GM12878 (cell line): ENCODE results near the gene AP3D1. TPM values are rescaled to one million over a fixed set of nuclear protein-coding genes. Genes with fewer than 3 reads are reported as not detected.

Experiments
- BACH1 ChIP-seq: fragments of 450-650 bp; IDR thresholded peaks from 2 replicates; pipeline ENCODE4 v1.6.1; 2017; ENCODE audit warnings: mild to moderate bottlenecking, borderline replicate concordance
- BCL3 ChIP-seq: IDR thresholded peaks from 2 replicates; pipeline ENCODE4 v1.6.1; 2011; ENCODE audit warnings: borderline replicate concordance, low read depth, mild to moderate bottlenecking, moderate library complexity, low read length; ENCODE audit not compliant: insufficient read depth, poor library complexity, severe bottlenecking
- EP300 ChIP-seq, 2 experiments: fragments of 150-350 bp in 1 of 2; IDR thresholded peaks; 2 replicates each; pipeline ENCODE4 v1.6.1; 2011 to 2012; ENCODE audit warnings: low read depth in 2 of 2, low read length in 2 of 2, borderline replicate concordance in 1 of 2, improper control_type of control experiment in 1 of 2, inconsistent platforms in 1 of 2; ENCODE audit not compliant: control insufficient read depth in 1 of 2
- MEF2A ChIP-seq: IDR thresholded peaks from 2 replicates; pipeline ENCODE4 v1.6.1; 2011; ENCODE audit warnings: low read depth, mild to moderate bottlenecking, low read length, moderate library complexity; ENCODE audit not compliant: insufficient read depth
- MTA2 ChIP-seq: fragments of 450-650 bp; IDR thresholded peaks from 2 replicates; pipeline ENCODE4 v1.6.1; 2016; ENCODE audit warnings: low read depth, mild to moderate bottlenecking, moderate library complexity
- NFIC ChIP-seq: IDR thresholded peaks from 2 replicates; pipeline ENCODE4 v1.6.1; 2012; ENCODE audit warnings: low read depth, mild to moderate bottlenecking, inconsistent platforms, low read length, moderate library complexity
- NKRF ChIP-seq: fragments of 450-650 bp; conservative IDR thresholded peaks from 2 replicates; pipeline ENCODE4 v1.6.1; 2017; ENCODE audit warnings: mild to moderate bottlenecking, moderate library complexity
- PAX8 ChIP-seq: fragments of 450-650 bp; IDR thresholded peaks from 2 replicates; pipeline ENCODE4 v1.6.1; 2017; ENCODE audit warnings: mild to moderate bottlenecking, moderate library complexity
- POLR2A ChIP-seq: IDR thresholded peaks from 2 replicates; pipeline ENCODE4 v1.6.1; 2011; ENCODE audit warnings: low read depth, mild to moderate bottlenecking, low read length
- RELA ChIP-seq: fragments of 450-650 bp; IDR thresholded peaks from 2 replicates; pipeline ENCODE4 v1.8.0; 2014; ENCODE audit warnings: borderline replicate concordance; ENCODE audit not compliant: partially characterized antibody
- SIN3A ChIP-seq: IDR thresholded peaks from 2 replicates; pipeline ENCODE4 v1.6.1; 2012; ENCODE audit warnings: low read depth, low read length, improper control_type of control experiment
- SP1 ChIP-seq: IDR thresholded peaks from one replicate; pipeline ENCODE4 v1.6.1; 2011; ENCODE audit warnings: low read depth, low read length
- TCF12 ChIP-seq: IDR thresholded peaks from 2 replicates; pipeline ENCODE4 v1.6.1; 2011; ENCODE audit warnings: low read depth, mild to moderate bottlenecking, low read length
- USF1 ChIP-seq: IDR thresholded peaks from 2 replicates; pipeline ENCODE4 v1.6.1; 2011; ENCODE audit warnings: borderline replicate concordance, low read depth, mild to moderate bottlenecking, moderate library complexity, mixed read lengths, low read length; ENCODE audit not compliant: insufficient read depth; ENCODE audit errors: extremely low read length
- USF2 ChIP-seq: IDR thresholded peaks from 2 replicates; pipeline ENCODE4 v1.6.1; 2011; ENCODE audit warnings: low read depth, low read length, improper control_type of control experiment, borderline replicate concordance
- ZZZ3 ChIP-seq: IDR thresholded peaks from 2 replicates; pipeline ENCODE4 v1.6.1; 2011; ENCODE audit warnings: low read depth; ENCODE audit not compliant: control insufficient read depth, insufficient read length
- polyA plus RNA-seq, 11 experiments: library from polyadenylated mRNA; depleted of rRNA in 4 of 11; unstranded in 6 of 11; stranded (reverse) in 5 of 11; fragments of >200 nt; fragmentation: Nextera tagmentation in 4 of 11; fragmentation: Illumina TruSeq in 1 of 11; extraction: Ambion mirVana in 4 of 11; extraction: Trizol in 1 of 11; gene quantifications; 1 replicate in 1 of 11; 2 replicates in 10 of 11; pipeline versions ENCODE4 v1.2.1 to v1.2.3, GENCODE V29; 2011 to 2016; ENCODE audit warnings: inconsistent platforms in 2 of 11, missing spikeins in 2 of 11, low read depth in 1 of 11
- total RNA-seq, 4 experiments: library from RNA; depleted of rRNA in 3 of 4; stranded (reverse); fragments of >200 nt in 3 of 4; fragmentation: Illumina TruSeq in 1 of 4; extraction: Trizol in 1 of 4; gene quantifications; 2 replicates each; pipeline versions ENCODE4 v1.2.1 to v1.2.3, GENCODE V29; 2013 to 2021
- TF ChIP-seq, protein P1 (sequence below): fragments of 150-350 bp; IDR thresholded peaks from 2 replicates; pipeline ENCODE4 v1.6.1; 2014; ENCODE audit warnings: mild to moderate bottlenecking, low read depth, low read length
- TF ChIP-seq, protein P2 (sequence below): fragments of 150-350 bp; IDR thresholded peaks from 2 replicates; pipeline ENCODE4 v1.6.1; 2016; ENCODE audit warnings: low read depth, low read length

Gene AP3D1
- total and polyA plus RNA-seq, 10 of the 15 experiments (the other 5 are each of a cell fraction or from before 2014, with no cell fraction given) = 1.5 to 108 (median 59.1) TPM

- TF ChIP-seq, protein P1, sequence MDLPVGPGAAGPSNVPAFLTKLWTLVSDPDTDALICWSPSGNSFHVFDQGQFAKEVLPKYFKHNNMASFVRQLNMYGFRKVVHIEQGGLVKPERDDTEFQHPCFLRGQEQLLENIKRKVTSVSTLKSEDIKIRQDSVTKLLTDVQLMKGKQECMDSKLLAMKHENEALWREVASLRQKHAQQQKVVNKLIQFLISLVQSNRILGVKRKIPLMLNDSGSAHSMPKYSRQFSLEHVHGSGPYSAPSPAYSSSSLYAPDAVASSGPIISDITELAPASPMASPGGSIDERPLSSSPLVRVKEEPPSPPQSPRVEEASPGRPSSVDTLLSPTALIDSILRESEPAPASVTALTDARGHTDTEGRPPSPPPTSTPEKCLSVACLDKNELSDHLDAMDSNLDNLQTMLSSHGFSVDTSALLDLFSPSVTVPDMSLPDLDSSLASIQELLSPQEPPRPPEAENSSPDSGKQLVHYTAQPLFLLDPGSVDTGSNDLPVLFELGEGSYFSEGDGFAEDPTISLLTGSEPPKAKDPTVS = no peak
- TF ChIP-seq EP300 (IDR thresholded peaks at IDR 0.05; ENCODE audit: borderline replicate concordance in 1 of 2, control insufficient read depth in 1 of 2, low read depth in 2 of 2, low read length in 2 of 2) = no peak
- no peak for TF ChIP-seq MEF2A
- TF ChIP-seq NKRF = peak; percentile 96
- peak; percentile 16 for TF ChIP-seq USF2
- peak; percentile 82 for TF ChIP-seq POLR2A
- TF ChIP-seq TCF12 = peak; percentile 66
- no peak for TF ChIP-seq ZZZ3
- TF ChIP-seq NFIC = no peak
- TF ChIP-seq MTA2 = no peak
- TF ChIP-seq SIN3A = peak; percentile 98
- TF ChIP-seq PAX8 = no peak
- TF ChIP-seq RELA = peak; percentile 28
- TF ChIP-seq, protein P2, sequence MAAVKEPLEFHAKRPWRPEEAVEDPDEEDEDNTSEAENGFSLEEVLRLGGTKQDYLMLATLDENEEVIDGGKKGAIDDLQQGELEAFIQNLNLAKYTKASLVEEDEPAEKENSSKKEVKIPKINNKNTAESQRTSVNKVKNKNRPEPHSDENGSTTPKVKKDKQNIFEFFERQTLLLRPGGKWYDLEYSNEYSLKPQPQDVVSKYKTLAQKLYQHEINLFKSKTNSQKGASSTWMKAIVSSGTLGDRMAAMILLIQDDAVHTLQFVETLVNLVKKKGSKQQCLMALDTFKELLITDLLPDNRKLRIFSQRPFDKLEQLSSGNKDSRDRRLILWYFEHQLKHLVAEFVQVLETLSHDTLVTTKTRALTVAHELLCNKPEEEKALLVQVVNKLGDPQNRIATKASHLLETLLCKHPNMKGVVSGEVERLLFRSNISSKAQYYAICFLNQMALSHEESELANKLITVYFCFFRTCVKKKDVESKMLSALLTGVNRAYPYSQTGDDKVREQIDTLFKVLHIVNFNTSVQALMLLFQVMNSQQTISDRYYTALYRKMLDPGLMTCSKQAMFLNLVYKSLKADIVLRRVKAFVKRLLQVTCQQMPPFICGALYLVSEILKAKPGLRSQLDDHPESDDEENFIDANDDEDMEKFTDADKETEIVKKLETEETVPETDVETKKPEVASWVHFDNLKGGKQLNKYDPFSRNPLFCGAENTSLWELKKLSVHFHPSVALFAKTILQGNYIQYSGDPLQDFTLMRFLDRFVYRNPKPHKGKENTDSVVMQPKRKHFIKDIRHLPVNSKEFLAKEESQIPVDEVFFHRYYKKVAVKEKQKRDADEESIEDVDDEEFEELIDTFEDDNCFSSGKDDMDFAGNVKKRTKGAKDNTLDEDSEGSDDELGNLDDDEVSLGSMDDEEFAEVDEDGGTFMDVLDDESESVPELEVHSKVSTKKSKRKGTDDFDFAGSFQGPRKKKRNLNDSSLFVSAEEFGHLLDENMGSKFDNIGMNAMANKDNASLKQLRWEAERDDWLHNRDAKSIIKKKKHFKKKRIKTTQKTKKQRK = peak; percentile 28; the same call in 1 of the 2 replicates
- TF ChIP-seq BCL3 = no peak
- TF ChIP-seq USF1 = peak; percentile 76
- TF ChIP-seq BACH1 = peak; percentile 76
- TF ChIP-seq SP1 = peak; percentile 93
Observed at GRCh38 chr19:2151339-2152229, at the start of gene AP3D1 (continued).
